ENCODE measurements around the gene RAB11FIP4. TPM values are rescaled to one million over a fixed set of nuclear protein-coding genes. Genes with fewer than 3 reads are reported as not detected.

RAB11FIP4 gene
- total RNA-seq, 2 experiments from 2014 or later = 23.9 to 35.5 TPM

- CTCF ChIA-PET = interaction anchor here (1.0 to 3.2 kb wide), 6 partner anchors 9 to 308 kb away, joined by 3 to 15 read pairs (median 8); no protein-coding TSS in a partner anchor
- Mint-ChIP-seq H3K4me1 (peaks cover 8% of the 10 kb centered on the region), H3K4me3 (no peak overlapping the region), H3K36me3 (no peaks in the 10 kb centered on the region), H3K9me3 (ENCODE audit: low read depth) (no peaks in the 10 kb centered on the region), H3K27ac (no peak overlapping the region), H3K27me3 (no peaks in the 10 kb centered on the region)
- ATAC-seq = no peak
- DNase-seq = no peak
Observed at GRCh38 chr17:31534223-31534888, 142.9 kb downstream of the RAB11FIP4 start.

DNA sequence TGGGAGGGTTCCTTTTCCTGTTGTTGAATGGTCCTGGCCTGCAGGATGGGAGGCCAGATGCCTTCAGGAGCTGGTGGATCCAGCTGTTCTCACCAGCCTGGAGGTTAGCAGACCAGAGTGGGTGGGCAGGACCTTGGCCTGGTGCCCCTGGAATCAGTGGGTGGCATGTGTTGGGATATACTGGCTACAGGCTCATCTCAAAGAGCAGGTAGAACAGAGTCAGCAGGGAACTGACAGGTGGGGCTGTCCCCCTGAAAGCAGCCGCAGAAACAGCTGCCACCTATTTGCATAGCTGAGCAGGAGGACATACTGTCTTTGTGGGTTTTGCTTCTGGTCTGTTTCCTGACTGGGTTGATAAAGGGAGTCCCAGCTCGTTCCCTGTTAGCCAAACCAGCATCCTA, 144.1 kb downstream of the RAB11FIP4 start:
- Mint-ChIP-seq H3K4me1 (peaks cover 8% of the 10 kb centered on the region), H3K36me3 (no peaks in the 10 kb centered on the region)

DNA sequence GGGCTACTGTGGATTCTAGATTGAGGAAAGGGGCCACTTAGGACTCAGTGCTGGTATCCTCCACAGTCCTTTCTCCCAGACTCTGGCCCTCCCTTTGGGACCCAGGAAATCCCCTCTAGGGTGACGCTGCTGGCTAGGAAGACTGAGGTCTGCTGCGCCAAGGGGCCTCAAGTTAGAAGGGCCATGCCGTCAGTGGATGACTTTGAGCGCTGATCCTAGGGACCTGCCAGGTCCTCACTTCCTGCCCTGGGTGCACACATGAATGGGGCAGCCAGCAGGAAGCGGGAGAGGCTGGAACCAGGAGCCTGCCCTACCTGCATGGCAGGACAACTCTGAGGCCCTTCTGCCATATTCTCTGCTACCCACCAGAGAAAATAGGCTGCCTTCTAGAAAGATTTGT, 145.0 kb downstream of the RAB11FIP4 start:
- DNase-seq (no peak), ATAC-seq (no peak)
- H3K4me1 Mint-ChIP-seq = peaks cover 8% of the 10 kb centered on the region
- H3K27me3 Mint-ChIP-seq = no peaks in the 10 kb centered on the region
- no peaks in the 10 kb centered on the region for H3K36me3 Mint-ChIP-seq
- CTCF ChIA-PET = interaction anchor here (3.2 kb wide), 1 partner anchor 99 kb away, joined by 12 read pairs; no protein-coding TSS in a partner anchor
- no peak overlapping the region for H3K4me3 Mint-ChIP-seq
- no peaks in the 10 kb centered on the region for H3K9me3 Mint-ChIP-seq (ENCODE audit: low read depth)
- no peak overlapping the region for H3K27ac Mint-ChIP-seq

More for the DNA sequence above, 144.1 kb downstream of the RAB11FIP4 start:
- H3K4me3 Mint-ChIP-seq = no peak overlapping the region
- no peaks in the 10 kb centered on the region for H3K27me3 Mint-ChIP-seq
- CTCF ChIA-PET = interaction anchor here (1.0 to 3.2 kb wide), 5 partner anchors 11 to 307 kb away, joined by 3 to 15 read pairs (median 12); no protein-coding TSS in a partner anchor
- DNase-seq = no peak
- peak overlapping the region; percentile 50 for H3K27ac Mint-ChIP-seq
- peak; percentile 45 for ATAC-seq
- no peaks in the 10 kb centered on the region for H3K9me3 Mint-ChIP-seq (ENCODE audit: low read depth)

DNA sequence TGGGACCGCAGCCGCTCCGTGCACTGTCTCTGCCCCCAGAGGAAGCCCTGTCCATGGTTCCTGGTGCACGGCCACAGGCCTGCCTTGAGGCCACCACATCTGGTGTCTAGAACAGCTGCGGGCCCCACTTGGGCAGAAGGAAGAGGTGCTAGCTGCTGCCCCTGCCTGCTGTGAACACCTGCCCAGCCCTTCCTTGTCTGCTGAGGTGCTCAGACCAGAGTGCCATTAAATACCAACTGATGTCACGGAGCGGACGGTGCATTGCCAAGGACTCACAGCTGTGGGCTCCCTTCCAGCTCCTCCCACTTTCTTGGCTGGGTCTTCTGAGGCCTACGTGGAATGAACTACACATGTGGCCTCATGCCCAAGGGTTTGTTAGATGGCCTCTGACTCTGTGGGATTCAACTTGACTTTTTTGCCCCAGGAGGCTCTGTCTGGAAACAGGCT, 146.1 kb downstream of the RAB11FIP4 start:
- H3K36me3 Mint-ChIP-seq = no peaks in the 10 kb centered on the region
- no peaks in the 10 kb centered on the region for H3K9me3 Mint-ChIP-seq (ENCODE audit: low read depth)
- H3K4me1 Mint-ChIP-seq = peaks cover 8% of the 10 kb centered on the region
- H3K4me3 Mint-ChIP-seq = no peak overlapping the region
- CTCF ChIA-PET = interaction anchor here (1.1 kb wide), 2 partner anchors 13 to 148 kb away, joined by 3 read pairs; no protein-coding TSS in a partner anchor
- no peak overlapping the region for H3K27ac Mint-ChIP-seq
- H3K27me3 Mint-ChIP-seq = no peaks in the 10 kb centered on the region
- ATAC-seq = no peak
- no peak for DNase-seq

DNA sequence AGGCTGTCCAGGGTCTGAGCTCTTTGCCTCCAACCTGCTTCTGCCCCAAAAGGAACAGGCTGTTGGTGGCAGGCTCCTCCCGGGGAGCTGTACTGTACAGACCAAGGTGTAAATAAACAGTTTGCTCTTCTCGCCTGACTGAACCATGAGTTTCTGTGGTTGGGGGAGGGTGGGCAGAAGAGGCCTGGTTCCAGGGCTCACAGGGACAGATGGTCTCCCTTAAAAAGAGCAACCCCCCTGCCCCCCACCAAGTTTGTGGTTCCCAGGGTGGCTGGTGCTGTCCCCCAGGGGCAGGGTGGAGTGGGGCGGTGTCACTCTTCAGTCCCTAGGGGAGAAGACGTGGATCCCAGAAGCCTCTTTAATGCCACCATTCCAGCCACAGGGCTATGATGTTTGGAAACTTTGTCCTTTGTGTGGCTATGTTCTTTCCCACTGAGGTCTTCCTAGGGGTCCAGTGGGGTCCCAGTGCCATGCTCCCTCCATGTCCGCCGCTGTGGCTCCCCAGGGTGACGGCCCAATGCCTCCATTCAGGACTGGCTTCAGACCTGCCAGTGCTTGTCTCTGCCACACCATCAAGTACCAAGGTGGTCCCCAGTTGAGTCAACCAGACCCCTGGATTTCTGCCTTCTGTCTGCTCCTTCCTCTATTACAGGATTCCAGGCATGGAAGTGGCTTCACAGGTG, 146.7 kb downstream of the RAB11FIP4 start:
- no peaks in the 10 kb centered on the region for H3K27me3 Mint-ChIP-seq
- no peak overlapping the region for H3K27ac Mint-ChIP-seq
- no peaks in the 10 kb centered on the region for H3K36me3 Mint-ChIP-seq
- no peak overlapping the region for H3K4me3 Mint-ChIP-seq
- H3K9me3 Mint-ChIP-seq (ENCODE audit: low read depth) = no peaks in the 10 kb centered on the region
- peaks cover 8% of the 10 kb centered on the region for H3K4me1 Mint-ChIP-seq
- CTCF ChIA-PET = no interaction called here
- ATAC-seq = no peak
- no peak for DNase-seq

DNA sequence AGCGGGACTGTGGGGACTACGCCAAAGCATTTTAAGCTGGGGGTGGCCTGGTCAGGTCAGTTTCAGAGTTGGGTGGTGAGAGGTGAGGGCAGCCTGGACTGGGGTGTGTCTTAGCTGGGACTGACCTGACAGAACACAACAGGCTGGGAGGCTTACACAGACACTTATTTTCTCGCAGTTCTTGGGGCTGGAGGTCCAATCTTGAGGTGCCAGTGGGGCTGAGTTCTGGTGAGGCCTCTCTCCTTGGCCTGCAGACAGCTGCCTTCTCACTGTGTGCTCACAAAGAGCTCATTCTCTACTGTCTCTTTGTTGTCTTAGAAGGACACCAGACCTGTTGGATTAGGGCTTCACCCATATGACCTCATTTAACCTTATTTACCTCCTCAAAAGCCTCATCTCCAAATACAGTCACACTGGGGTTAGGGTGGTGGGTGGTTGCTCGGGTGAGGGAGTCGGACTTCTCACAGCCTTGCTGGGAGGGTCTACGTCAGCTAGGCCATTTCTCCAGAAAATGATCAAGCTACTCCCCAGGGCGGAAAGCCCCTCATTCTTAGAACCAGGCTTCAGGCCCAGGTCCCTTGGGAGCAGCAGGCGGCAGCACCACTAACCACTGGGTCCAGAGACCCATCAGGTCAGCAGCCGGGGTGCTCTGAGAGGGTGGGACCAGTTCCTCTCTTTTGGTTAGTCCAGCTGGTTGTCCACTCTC, 149.3 kb downstream of the RAB11FIP4 start:
- peaks cover under 1% of the 10 kb centered on the region for H3K4me1 Mint-ChIP-seq
- no peaks in the 10 kb centered on the region for H3K27me3 Mint-ChIP-seq
- H3K36me3 Mint-ChIP-seq = no peaks in the 10 kb centered on the region
- DNase-seq = no peak
- no peaks in the 10 kb centered on the region for H3K9me3 Mint-ChIP-seq (ENCODE audit: low read depth)
- H3K27ac Mint-ChIP-seq = no peak overlapping the region
- CTCF ChIA-PET = no interaction called here
- H3K4me3 Mint-ChIP-seq = no peak overlapping the region
- ATAC-seq = no peak

DNA sequence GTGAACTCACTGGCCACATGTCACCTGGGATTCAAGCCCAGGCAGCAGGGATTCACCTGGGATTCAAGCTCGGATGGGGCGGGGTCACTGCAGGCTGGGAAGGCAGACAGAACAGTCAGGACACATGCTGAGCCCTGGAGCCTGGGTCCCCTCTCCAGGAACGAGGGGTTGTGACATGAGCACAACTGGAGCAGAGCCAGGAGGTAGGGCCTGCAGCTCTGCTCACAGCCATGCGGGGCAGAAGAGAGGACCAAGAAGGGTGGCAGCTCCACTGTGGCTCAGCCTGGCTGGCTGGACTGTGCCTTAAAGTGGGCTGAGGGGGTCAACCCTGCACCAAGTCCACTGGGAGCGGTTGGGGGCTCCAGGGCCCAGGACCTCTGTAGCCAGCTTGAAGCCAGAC, 150.1 kb downstream of the RAB11FIP4 start:
- DNase-seq (no peak), ATAC-seq (no peak)
- Mint-ChIP-seq H3K36me3 (no peaks in the 10 kb centered on the region), H3K27ac (no peak overlapping the region), H3K4me1 (no peaks in the 10 kb centered on the region), H3K9me3 (ENCODE audit: low read depth) (no peaks in the 10 kb centered on the region), H3K27me3 (no peaks in the 10 kb centered on the region), H3K4me3 (no peak overlapping the region)
- CTCF ChIA-PET = interaction anchor here (0.8 to 1.3 kb wide), 3 partner anchors 11 to 300 kb away, joined by 3 to 4 read pairs (median 3); no protein-coding TSS in a partner anchor

GRCh38 chr17:31544186-31544585, 152.7 kb downstream of the RAB11FIP4 start:
- no peak for ATAC-seq
- Mint-ChIP-seq H3K9me3 (ENCODE audit: low read depth) (no peaks in the 10 kb centered on the region), H3K27ac (no peak overlapping the region), H3K36me3 (no peaks in the 10 kb centered on the region), H3K27me3 (no peaks in the 10 kb centered on the region), H3K4me1 (peaks cover 7% of the 10 kb centered on the region), H3K4me3 (no peak overlapping the region)
- no peak for DNase-seq
- CTCF ChIA-PET = interaction anchor here (1.0 to 1.8 kb wide), 2 partner anchors 14 to 298 kb away, joined by 4 to 5 read pairs; no protein-coding TSS in a partner anchor

DNA sequence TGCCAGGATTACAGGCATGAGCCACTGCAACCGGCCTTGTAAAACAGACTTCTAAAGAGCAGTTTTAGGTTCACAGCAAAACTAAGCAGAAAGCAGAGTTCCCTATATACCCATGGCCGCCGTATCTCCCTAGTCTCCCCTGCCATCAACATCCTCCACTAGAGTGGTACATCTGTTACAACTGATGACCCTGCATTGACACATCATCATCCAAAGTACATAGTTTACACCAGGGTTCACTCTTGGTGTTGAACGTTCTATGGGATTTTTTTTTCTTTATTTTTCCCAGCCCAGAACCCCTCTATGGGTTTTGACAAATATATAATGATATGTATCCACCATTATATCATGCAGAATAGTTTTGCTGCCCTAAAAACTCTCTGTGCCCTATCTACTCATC, 155.2 kb downstream of the RAB11FIP4 start:
- Mint-ChIP-seq H3K36me3 (no peaks in the 10 kb centered on the region), H3K4me1 (peaks cover 19% of the 10 kb centered on the region), H3K27me3 (no peaks in the 10 kb centered on the region), H3K4me3 (no peak overlapping the region), H3K9me3 (ENCODE audit: low read depth) (no peaks in the 10 kb centered on the region), H3K27ac (no peak overlapping the region)
- CTCF ChIA-PET = no interaction called here
- DNase-seq (no peak), ATAC-seq (no peak)

- peak overlapping the region; percentile 84 for H3K27ac Mint-ChIP-seq
- CTCF ChIA-PET = interaction anchor here (1.4 kb wide), 1 partner anchor 11 kb away, joined by 3 read pairs; no protein-coding TSS in a partner anchor
- H3K9me3 Mint-ChIP-seq (ENCODE audit: low read depth) = no peaks in the 10 kb centered on the region
- ATAC-seq = no peak
- peaks cover 5% of the 10 kb centered on the region for H3K27me3 Mint-ChIP-seq
- H3K4me3 Mint-ChIP-seq = peak overlapping the region; percentile 90
- H3K4me1 Mint-ChIP-seq = peaks cover 19% of the 10 kb centered on the region
- DNase-seq = no peak
- no peaks in the 10 kb centered on the region for H3K36me3 Mint-ChIP-seq
Observed at GRCh38 chr17:31548709-31549108, 157.2 kb downstream of the RAB11FIP4 start.

GRCh38 chr17:31549121-31549524, 157.6 kb downstream of the RAB11FIP4 start:
- CTCF ChIA-PET = interaction anchor here (1.0 to 1.4 kb wide), 2 partner anchors 10 to 294 kb away, joined by 3 to 4 read pairs; no protein-coding TSS in a partner anchor
- H3K9me3 Mint-ChIP-seq (ENCODE audit: low read depth) = no peaks in the 10 kb centered on the region

GRCh38 chr17:31549525-31550388, 158.3 kb downstream of the RAB11FIP4 start:
- ATAC-seq = peak; percentile 85
- H3K4me3 Mint-ChIP-seq = peak overlapping the region; percentile 90

More at GRCh38 chr17:31549121-31549524, 157.6 kb downstream of the RAB11FIP4 start:
- ATAC-seq (peak; percentile 11), DNase-seq (peak; percentile 60)
- H3K27me3 Mint-ChIP-seq = peaks cover 6% of the 10 kb centered on the region
- peaks cover 19% of the 10 kb centered on the region for H3K4me1 Mint-ChIP-seq
- H3K36me3 Mint-ChIP-seq = no peaks in the 10 kb centered on the region
- peak overlapping the region; percentile 84 for H3K27ac Mint-ChIP-seq
- peak overlapping the region; percentile 90 for H3K4me3 Mint-ChIP-seq

More at GRCh38 chr17:31549525-31550388, 158.3 kb downstream of the RAB11FIP4 start:
- no peaks in the 10 kb centered on the region for H3K36me3 Mint-ChIP-seq
- DNase-seq = peak; percentile 94
- CTCF ChIA-PET = interaction anchor here (1.0 to 1.4 kb wide), 2 partner anchors 10 to 293 kb away, joined by 3 to 4 read pairs; no protein-coding TSS in a partner anchor
- H3K9me3 Mint-ChIP-seq (ENCODE audit: low read depth) = no peaks in the 10 kb centered on the region
- H3K4me1 Mint-ChIP-seq = peaks cover 19% of the 10 kb centered on the region
- H3K27me3 Mint-ChIP-seq = peaks cover 11% of the 10 kb centered on the region
- H3K27ac Mint-ChIP-seq = peak overlapping the region; percentile 84
